Breast epithelium (tissue), 3 donors: ENCODE data around the gene PRRX1.

ENCODE experiments used
- CTCF ChIP-seq, 3 donors: fragments of 450-650 bp; IDR thresholded peaks; one replicate each; pipeline ENCODE4 v1.5.1; 2016 to 2017; ENCODE audit warnings: antibody characterized with exemption in 3 of 3, mild to moderate bottlenecking in 3 of 3, moderate library complexity in 3 of 3
- POLR2A ChIP-seq: fragments of 450-650 bp; IDR thresholded peaks from one replicate; pipeline ENCODE4 v1.6.1; 2016; ENCODE audit warnings: antibody characterized with exemption, mild to moderate bottlenecking, moderate library complexity
- POLR2AphosphoS5 ChIP-seq, 3 donors: sonication (generic); formaldehyde crosslinking; IDR thresholded peaks; one replicate each; pipeline ENCODE4 v1.6.1; 2017; ENCODE audit warnings: antibody characterized with exemption in 3 of 3

- TF ChIP-seq CTCF (IDR thresholded peaks at IDR 0.05): no peak
- no peak for TF ChIP-seq POLR2A
- no peak for TF ChIP-seq POLR2AphosphoS5 (IDR thresholded peaks at IDR 0.05)
Measured at GRCh38 chr1:170704256-170704655, 40.3 kb downstream of the PRRX1 start.
